Ureter (tissue), 1 donor: Measurements from ENCODE around the gene CDK19. TPM values are rescaled to one million over a fixed set of nuclear protein-coding genes. Genes with fewer than 3 reads are reported as not detected.
"Not testable (repeated sequence)": the region's sequence is repeated elsewhere in the genome, so short reads cannot be mapped to it uniquely, and the experiment has no call there.

Experiments
- DNase-seq: peaks from one replicate; pipeline ENCODE4 v3.0.0-alpha.2; 2020; ENCODE audit warnings: low spot score
- total RNA-seq: library from RNA; stranded (reverse); gene quantifications from one replicate; pipeline ENCODE4 v1.2.4, GENCODE V29; 2023
- donor health status: DM: yes; HTN: yes; CAD: no.

The CDK19 gene
- total RNA-seq, result 12.4 TPM

DNA sequence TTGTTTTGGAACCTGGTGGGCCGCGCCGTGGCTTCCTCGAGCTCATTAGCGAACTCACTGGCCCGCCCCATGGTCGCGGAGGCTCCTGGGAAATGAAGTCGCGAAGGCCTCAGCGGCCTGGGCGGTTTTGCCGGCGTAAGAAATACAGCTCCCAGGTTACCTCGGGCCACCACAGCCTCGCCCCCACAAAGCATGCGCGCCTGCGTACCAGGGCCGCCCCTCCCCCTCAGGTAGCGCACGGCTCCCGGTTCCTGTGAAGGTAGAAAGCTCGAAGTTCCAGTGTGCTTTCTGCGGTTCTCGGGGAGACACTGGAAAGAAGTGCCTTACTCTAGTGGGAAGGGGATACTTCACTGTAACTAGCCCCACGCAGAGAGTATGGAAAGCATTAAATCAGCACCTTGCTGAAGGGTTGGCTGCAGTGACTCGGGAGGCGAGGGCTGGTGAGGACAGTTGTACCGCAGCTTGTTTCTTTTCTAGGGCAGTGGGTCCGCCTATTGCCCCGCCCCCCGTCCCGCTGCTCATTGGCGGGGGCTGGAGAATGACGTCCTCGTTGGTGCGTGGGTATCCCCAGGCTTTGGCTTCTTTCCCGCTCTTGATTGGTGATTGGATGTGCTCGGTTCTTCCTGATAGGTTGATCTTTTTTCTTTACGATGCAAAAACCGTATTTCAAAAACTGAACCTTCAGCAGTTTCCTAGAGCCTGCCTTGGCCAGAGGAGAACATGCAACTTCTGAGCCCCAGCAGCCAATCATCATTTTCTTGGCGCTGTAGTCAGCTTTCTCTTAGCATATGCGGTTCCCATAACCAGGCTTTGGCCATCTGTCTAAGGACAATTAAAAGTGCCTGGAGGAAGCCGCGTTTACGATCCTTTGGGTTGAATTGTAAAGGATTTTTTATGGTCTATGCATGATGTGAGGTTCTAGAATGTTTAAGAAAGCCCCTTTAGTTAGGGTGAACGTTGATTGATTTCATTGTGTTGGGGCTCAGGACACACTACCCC lies at the start of gene CDK19:
CDK19 (minus strand) TSS at position 59 of the 999 bp plus-strand sequence. CDS start 333 bp downstream, outside the sequence.
- DNase-seq, result peak; percentile 98

DNA sequence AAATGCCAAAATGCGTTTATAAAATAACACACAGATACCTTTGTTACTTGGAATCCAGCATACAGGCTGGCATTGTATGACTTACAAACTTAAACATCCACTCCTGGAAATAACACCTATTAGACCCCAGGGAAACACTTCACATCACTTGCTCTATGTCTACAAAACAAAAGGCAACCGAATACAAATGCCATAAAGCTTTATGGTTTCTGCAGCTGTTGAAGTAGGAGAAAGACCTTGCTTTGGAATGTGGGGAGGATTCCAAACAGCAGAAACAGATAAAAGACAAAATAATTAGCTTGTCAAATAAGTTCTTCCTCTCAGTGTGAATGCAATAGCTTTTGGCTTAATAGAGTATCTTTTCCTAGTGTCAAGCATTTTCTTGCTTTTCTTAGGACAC lies 49.6 kb upstream of the CDK19 start:
- no peak for DNase-seq

DNA sequence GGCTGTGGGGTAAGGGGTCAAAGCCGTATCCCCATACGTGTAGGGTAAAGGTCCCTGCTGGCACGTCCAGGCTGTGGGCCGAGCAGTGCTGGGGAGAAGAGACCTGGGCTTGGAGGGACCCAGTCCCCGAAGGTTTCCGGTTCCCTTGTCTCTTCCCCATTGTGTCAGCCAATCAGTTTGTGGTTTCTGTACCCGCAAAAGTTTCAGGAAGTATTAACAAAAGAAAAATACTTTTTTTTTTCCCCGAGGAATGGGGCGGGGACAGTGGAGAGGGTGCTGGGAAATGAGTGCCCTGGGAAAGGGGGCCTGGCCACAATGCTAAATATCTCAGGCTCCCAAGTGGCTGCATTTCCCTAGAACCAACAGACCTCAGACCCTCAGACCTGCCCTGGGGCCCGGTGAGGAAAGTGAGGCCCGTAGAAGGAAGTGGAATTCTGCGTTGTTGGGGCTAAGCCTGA lies 44.1 kb upstream of the CDK19 start:
- no peak for DNase-seq

DNA sequence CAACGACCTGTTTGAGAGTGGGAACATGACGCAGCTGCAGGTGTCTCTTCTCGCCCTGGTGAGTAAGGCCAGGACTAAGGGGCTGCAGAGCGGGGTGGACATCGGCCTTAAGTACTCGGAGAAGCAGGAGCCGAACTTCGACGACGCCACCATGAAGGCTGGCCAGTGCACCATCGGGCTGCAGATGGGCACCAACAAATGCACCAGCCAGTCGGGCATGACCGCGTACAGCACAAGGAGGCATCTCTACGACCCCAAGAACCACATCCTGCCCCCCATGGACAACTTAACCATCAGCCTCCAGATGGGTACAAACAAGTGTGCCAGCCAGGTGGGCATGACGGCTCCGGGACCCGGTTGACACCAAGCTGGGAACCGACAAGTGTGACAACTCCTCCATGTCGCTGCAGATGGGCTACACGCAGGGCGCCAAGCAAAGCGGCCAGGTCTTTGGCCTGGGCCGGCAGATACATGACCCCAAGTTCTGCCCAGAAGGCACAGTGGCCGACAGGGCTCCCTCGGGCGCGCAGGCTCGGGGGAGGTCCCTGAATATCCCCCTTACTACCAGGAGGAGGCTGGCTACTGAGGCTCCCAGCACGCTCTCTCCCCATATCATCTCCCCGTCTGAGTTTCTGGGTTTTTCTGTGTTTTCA lies 43.4 kb upstream of the CDK19 start:
- no peak for DNase-seq

DNA sequence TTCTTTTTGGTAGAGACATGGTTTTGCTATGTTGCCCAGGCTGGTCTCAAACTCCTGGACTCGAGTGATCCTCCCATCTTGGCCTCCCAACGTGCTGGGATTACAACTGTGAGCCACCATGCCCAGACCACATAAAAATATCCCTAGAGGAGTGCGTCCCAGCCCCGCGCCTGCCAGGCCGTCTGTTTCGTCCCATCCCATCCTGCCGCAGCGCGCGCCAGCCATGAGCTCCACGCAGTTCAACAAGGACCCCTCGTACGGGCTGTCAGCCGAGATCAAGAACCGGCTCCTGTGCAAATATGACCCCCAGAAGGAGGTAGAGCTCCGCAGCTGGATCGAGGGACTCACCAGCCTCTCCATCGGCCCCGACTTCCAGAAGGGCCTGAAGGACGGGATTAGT lies 42.7 kb upstream of the CDK19 start:
- DNase-seq, result no peak

DNA sequence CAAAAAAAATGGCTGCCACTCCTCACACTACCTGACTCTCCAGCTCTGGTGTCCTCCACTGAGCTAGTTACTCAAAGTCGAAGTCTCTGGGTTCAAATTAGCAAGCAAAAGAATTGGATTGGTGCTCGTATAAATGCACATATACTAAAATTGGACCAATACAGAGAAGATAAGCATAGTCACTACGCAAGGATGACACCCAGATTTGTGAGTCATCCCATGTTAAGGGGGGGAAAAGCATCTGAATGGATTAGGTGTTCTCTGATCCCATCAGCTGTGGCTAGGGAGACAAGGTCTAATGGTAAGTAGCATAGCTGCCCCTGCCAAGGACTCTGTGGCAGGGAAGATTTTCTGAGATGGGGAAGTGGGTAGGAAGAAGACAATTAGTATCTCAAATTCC lies 41.0 kb upstream of the CDK19 start:
- DNase-seq, result no peak

DNA sequence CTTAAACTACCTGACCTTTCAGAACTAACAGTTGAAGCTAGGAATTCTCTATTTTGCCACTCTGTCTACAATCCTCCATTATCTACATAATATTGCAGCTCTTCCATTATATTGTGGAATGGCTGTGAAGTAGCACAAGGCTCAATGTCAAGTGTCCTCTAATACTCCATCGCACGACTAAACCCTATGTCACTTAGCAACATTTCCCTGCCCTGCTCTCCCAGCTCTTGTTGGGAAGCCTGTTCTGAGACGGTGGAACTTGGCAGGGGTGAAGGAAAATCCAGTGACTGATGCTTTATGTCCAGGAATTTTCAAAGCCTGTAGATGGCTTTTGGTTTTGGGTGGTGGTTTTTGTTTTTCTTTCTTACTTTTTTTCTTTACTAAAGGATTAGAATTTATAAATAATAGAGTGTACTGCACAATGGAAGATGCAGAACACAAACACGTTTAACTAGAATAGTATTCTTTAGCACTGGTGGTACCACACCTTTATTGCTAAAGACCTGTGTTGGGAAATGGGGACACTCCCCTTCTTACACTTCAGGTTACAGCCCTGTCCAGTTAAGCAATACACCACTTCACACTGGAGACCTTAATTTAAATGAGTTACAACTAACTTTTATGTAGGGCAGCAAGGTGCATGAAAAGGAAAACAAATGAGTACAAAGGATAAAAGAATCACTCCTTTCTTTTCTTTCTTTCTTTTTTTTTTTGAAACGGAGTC lies 38.6 kb upstream of the CDK19 start:
- no peak for DNase-seq

DNA sequence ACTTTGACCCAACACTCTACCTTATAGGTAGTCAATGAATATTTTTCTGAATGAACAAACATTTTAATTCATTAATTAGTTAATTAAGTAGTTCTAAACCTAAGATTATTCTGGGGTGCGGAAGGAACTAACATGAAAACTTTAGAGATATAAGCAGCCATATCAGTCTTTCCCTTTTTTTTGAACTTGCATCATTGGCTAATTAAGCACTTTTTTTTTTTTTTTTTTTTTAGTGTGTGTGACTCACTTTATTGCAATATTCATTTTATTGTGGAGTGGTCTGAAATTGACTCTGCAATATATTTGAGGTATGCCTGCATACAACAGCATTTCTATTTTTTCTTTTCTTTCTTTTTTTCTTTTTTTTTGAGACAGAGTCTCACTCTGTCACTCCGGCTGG lies 37.5 kb upstream of the CDK19 start:
- DNase-seq, result no peak

DNA sequence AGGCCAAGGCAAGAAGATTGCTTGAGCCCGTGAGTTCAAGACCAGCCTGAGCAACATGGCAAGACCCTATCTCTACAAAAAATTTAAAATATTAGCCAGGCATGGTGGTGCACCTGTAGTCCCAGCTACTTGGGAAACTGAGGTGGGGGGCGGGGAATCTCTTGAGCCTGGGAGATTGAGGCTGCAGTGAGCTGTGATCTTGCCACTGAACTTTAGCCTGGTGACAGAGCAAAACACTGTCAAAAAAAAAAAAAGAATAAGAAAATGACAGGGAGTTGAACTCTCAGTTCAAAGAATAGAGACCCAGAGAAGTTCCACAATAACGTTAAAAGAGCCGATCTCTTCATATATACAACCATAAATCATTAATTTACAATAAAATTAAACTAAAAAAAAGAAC lies 34.5 kb upstream of the CDK19 start:
- DNase-seq, result no peak

DNA sequence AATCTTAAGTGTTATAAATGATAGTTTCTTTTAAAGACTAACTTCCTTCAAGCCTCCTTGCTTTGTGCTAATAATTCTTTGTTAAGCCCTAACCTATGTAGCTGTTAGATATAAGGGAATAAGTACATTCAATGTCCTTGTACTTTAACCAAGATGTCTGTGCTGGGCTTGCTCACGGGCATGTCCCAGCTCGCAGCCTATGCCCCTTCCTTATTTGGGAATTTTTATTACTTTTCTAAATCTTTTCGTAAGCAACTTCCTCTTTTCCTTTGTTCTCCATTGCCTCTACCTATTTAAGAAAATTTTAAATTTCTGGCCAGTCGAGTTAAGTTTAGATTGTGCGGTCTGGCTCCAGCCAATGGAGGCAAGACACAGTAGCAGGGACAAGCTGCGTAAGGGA lies 26.0 kb upstream of the CDK19 start:
- no peak for DNase-seq

DNA sequence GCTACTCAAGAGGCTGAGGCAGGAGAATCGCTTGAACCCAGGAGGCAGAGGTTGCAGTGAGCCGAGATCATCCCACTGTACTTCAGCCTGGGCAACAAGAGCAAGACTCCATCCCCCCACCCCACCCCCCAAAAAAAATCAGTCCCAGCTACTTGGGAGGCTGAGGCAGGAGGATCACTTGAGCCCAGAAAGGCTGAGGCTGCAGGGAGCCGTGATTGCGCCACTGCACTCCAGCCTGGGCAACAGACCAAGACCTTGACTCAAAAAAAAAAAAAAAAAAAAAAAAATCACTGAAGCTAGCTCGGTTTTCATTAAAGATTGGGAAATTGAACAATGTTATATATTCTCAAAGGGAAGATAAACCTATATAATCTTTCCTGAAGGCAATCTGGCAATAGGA lies 20.5 kb upstream of the CDK19 start:
- DNase-seq, result not testable (repeated sequence)

DNA sequence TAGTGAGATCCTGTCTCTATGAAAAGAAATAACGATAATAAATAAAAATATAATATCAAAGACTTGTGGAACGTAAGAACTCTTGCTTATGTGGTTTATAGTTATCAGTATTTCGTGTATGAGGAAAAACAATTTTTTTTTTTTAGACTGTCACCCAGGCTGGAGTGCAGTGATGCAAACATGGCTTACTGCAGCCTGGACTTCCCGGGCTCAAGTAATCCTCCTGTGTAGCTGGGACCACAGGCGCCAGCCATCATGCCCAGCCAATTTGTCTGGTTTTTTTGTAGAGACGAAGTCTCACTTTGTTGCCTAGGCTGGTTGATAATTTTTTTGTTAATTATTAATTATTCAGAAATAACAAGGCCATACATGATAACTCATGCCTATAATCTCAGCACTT lies 18.6 kb upstream of the CDK19 start:
- DNase-seq, result no peak

DNA sequence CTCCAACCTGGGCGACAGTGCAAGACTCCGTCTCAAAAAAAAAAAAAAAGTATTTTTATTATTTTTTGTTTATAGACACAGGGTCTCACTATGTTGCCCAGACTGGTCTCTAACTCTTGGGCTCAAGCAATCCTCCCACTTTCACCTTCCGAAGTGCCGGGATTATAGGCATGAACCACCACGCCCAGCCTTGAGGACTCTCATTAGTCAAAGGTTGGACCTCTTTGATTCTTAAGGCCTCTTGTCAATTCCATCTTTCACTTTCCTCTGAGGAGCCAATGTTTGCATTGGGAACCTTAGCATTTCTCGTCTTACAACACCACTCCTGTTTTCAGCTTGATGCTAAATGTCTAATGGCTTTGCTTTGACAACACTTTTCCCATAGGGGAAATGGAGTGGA lies 16.1 kb upstream of the CDK19 start:
- DNase-seq, result no peak

DNA sequence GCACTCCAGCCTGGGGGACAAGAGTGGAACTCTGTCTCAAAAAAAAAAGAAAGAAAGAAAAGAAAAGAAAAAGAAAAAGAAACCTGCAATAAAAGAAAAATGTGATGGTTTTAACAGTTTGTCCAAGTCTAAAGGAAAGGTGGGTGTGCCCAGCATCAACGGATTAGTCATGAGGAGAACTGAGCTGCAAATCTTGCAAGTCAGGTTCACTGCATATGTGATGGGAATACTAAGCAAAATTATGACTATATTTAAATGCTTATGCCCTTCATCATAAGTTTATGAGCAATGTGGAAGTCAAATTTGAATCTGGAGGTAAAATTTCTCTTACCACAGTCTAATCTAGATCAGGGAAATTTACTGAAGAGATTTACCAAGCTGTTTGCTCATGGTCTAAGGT lies 13.1 kb upstream of the CDK19 start:
- DNase-seq, result no peak

DNA sequence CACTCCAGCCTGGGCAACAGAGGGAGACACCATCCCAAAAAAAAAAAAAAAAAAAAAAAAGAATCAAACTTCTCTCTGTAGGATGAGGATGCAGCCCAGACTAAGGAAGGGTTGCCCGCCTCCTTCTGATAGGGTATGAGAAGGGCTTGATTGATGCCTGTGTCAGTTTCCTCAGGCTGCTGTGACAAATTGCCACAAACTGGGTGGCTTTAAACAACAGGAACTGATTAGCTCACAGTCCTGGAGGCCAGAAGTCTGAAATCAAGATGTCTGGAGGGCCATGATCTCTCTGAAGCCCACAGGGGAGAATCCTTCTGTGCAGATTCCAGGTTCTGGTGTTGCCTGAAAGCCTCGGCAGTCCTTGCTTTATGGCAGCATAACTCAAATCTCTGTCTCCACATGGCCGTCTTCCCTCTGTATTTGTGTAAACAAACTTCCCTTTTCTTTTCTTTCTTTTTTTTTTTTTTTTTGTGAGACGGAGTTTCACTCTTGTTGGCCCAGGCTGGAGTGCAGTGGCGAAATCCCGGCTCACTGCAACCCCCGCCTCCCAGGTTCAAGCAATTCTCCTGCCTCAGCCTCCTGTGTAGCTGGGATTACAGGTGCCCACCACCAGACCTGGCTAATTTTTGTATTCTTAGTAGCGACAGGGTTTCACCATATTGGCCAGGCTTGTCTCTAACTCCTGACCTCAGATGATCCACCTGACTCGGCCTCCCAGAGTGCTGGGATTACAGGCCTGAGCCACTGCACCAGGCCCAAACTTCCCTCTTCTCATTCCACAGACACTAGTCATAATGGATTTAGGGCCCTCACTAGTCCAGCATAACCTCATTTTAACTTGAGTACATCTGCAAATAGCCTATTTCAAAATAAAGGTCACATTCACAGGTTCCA lies 11.2 kb upstream of the CDK19 start:
- DNase-seq, result no peak

DNA sequence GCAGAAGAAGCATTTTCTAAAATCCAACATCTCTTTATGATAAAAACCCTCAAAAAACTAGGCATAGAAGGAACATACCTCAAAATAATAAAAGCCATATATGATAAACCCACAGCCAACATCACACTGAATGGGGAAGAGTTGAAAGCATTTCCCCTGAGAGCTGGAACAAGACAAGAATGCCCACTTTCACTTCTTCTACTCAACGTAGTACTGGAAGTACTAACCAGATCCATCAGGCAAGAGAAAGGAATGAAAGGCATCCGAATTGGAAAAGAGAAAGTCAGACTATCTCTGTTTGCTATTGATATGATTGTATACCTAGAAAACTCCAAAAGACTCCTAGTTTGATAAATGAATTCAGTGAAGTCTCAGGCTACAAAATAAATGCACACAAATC lies 7.9 kb upstream of the CDK19 start:
- no peak for DNase-seq

DNA sequence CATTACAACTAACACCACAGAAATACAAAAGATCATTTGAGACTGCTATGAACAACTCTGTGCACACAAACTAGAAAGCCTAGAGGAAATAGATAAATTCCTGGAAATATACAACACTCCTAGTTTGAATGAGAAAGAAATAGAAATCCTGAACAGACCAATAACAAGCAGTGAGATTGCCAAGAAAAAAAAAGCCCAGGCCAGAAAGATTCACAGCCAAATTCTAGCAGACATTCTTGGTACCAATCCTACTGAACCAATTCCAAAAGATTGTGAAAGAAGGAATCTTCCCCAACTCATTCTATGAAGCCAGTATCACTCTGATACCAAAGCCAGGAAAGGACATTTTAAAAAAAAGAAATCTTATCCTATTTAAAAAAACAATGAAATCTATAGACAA lies 7.0 kb upstream of the CDK19 start:
- DNase-seq, result no peak

DNA sequence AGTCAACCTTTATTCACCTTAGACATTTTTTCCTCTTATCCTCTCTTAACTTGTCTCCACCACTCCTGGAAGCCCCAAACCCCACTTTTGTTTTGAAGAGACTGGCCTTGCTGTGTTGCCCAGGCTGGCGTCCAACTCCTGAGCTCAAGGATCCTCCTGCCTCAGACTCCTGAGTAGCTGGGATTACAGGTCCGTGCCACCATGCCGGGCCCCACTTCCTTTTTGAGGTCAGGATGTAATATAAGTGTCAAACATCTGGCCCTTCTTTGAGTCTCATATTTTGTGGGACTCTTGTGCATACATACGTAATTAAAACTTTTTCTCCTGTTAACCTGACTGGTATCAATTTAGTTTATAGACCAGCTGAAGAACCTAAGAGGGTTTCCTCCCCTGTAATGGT lies 1.4 kb upstream of the CDK19 start:
- DNase-seq, result no peak

DNA sequence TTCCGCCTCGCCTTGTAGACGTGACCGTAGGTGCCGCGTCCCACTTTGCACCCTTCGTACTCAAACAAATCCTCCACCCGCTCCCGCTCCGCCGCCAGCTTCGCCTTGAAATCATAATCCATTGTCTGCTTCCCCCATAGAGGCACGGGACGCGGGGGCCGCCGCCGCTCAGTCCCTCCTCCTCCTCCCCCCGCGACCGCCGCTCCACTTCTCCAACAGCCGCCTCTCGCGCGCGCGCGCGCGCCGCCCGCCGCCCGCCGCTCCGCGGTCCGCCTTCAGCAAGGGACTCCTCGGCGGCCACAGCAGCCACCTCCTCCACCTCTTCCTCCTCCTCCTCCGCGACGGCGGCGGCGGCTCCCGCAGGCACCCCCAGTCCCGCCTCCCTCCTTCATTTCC lies 256 bp downstream of the CDK19 start:
- no peak for DNase-seq

DNA sequence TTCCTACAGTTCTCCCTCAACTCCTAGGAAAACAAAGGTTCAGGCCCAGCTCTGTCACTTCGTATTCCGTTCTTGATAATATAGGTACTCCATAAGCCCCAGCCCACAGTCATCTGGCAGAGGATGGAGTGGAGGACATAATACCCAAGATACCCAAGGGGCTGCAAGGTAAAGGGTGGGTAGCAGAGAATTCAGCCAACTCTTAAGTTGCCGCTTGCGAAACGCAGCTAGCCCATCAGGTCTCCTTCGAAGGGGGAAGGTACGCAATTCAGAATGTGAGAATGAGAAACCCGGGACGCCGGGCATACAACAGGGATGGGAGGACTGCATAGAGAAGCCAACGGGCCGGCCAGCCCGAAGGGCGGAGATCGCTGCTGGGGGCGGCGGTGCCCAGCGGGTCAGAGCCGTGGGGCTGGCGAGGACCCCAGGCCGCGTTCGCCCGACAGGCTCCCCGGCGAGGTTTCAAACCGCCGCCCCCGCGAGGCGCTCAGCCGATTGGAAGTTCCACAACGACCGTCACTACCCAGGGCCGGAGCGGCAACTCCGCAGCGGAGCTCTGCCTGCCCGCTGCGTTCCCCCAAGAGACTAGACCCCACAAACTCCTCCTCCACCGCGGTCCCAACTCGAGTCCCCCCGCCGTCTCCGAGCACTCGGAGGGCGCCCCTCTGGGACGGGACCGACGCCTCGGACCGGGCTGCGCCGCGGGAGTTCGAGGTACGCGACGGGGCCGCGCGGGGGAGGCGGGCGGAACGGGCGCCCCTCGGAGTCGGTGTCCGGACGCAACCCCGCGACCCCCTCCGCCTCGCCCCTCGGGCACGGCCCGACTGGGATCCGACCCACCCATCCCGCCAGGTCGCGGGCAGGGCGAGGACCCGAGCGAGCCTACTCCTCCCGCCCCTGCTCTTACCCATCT lies 911 bp downstream of the CDK19 start:
- peak; percentile 61 for DNase-seq
